Nephron progenitor cell (in vitro differentiated cells): ENCODE data around the gene KANK3.
A peak's percentile ranks its signal among the peaks of the same experiment; 100 is the strongest.

Experiments
- DNase-seq: peaks from one replicate; pipeline ENCODE4 v3.0.0; 2021
- H3K27ac Mint-ChIP-seq: 2 replicates; pipeline ENCODE4 v1.8.0; 2021; ENCODE audit warnings: mild to moderate bottlenecking, moderate library complexity, mixed read lengths
- H3K27me3 Mint-ChIP-seq: 2 replicates; pipeline ENCODE4 v1.8.0; 2021; ENCODE audit warnings: mild to moderate bottlenecking, low read depth, mixed read lengths; ENCODE audit not compliant: poor library complexity
- H3K36me3 Mint-ChIP-seq: 2 replicates; pipeline ENCODE4 v1.8.0; 2021; ENCODE audit warnings: low read depth, mixed read lengths
- H3K4me1 Mint-ChIP-seq: 2 replicates; pipeline ENCODE4 v1.8.0; 2021; ENCODE audit warnings: mixed read lengths
- H3K4me3 Mint-ChIP-seq: 2 replicates; pipeline ENCODE4 v1.8.0; 2021; ENCODE audit warnings: mild to moderate bottlenecking, moderate library complexity, mixed read lengths
- H3K9me3 Mint-ChIP-seq: 2 replicates; pipeline ENCODE4 v1.8.0; 2021; ENCODE audit warnings: mild to moderate bottlenecking, moderate library complexity, mixed read lengths
- CTCF ChIP-seq: fragments of 200-600 bp; sonication (generic); IDR thresholded peaks from 2 replicates; pipeline ENCODE4 v1.5.0; 2021; ENCODE audit warnings: antibody characterized with exemption

The KANK3 gene

GRCh38 chr19:8367327-8368001 lies 24.4 kb upstream of the KANK3 start:
- TF ChIP-seq CTCF, result no peak
- Mint-ChIP-seq H3K4me3 (peak overlapping the region; percentile 60), H3K36me3 (peaks cover 15% of the 10 kb centered on the region), H3K4me1 (peaks cover 49% of the 10 kb centered on the region), H3K27me3 (peaks cover 36% of the 10 kb centered on the region), H3K27ac (no peak overlapping the region), H3K9me3 (peaks cover 4% of the 10 kb centered on the region)
- DNase-seq, result peak; percentile 67

- H3K36me3 Mint-ChIP-seq, result peaks cover 15% of the 10 kb centered on the region
- peaks cover 4% of the 10 kb centered on the region for H3K9me3 Mint-ChIP-seq
- peaks cover 49% of the 10 kb centered on the region for H3K4me1 Mint-ChIP-seq
- DNase-seq, result no peak
- no peak overlapping the region for H3K4me3 Mint-ChIP-seq
- TF ChIP-seq CTCF, result no peak
- H3K27ac Mint-ChIP-seq, result no peak overlapping the region
- peaks cover 42% of the 10 kb centered on the region for H3K27me3 Mint-ChIP-seq
These were observed 23.9 kb upstream of the KANK3 start for GRCh38 chr19:8366961-8367326.

GRCh38 chr19:8366121-8366581 lies 23.1 kb upstream of the KANK3 start:
- Mint-ChIP-seq H3K4me1 (peaks cover 49% of the 10 kb centered on the region), H3K27me3 (peaks cover 46% of the 10 kb centered on the region), H3K4me3 (peak overlapping the region; percentile 49), H3K27ac (no peak overlapping the region), H3K9me3 (peaks cover 4% of the 10 kb centered on the region), H3K36me3 (peaks cover 15% of the 10 kb centered on the region)
- no peak for TF ChIP-seq CTCF
- no peak for DNase-seq

GRCh38 chr19:8363803-8364771 lies 21.0 kb upstream of the KANK3 start, which contains the start of gene ANGPTL4:
TSS of gene ANGPTL4 (plus strand) at chr19:8364155. CDS start at chr19:8364322, 167 bp downstream.
- Mint-ChIP-seq H3K4me3 (peak within 1 kb of the TSS; percentile 83), H3K4me1 (peaks cover 43% of the 10 kb centered on the region), H3K27ac (no peak within 1 kb of the TSS), H3K9me3 (peaks cover 4% of the 10 kb centered on the region), H3K36me3 (peaks cover 15% of the 10 kb centered on the region), H3K27me3 (peaks cover 49% of the 10 kb centered on the region)
- peak; percentile 74 for DNase-seq
- TF ChIP-seq CTCF, result no peak

- H3K4me3 Mint-ChIP-seq, result peak overlapping the region; percentile 5
- peaks cover 4% of the 10 kb centered on the region for H3K9me3 Mint-ChIP-seq
- H3K27me3 Mint-ChIP-seq, result peaks cover 45% of the 10 kb centered on the region
- TF ChIP-seq CTCF, result no peak
- no peak for DNase-seq
- H3K36me3 Mint-ChIP-seq, result peaks cover 5% of the 10 kb centered on the region
- peaks cover 30% of the 10 kb centered on the region for H3K4me1 Mint-ChIP-seq
- H3K27ac Mint-ChIP-seq, result no peak overlapping the region
These were observed 19.1 kb upstream of the KANK3 start for GRCh38 chr19:8361921-8362793.
